Endothelial cell of umbilical vein (primary cell): ENCODE results near the gene ADARB1. TPM values are rescaled to one million over a fixed set of nuclear protein-coding genes. Genes with fewer than 3 reads are reported as not detected.

Experiments
- BruUV-seq: library from RNA; stranded (reverse); fragments of 400-500 nt; replicated peaks from 2 replicates; lab custom pipeline; 2021; lab: Mats Ljungman, UMichigan
- CTCF ChIA-PET: fragments of 300-600, 350-600 bp; sonication (Branson Sonifier 250); formaldehyde crosslinking; loops from one replicate; lab custom pipeline; 2021; ENCODE audit warnings: antibody characterized with exemption, inconsistent platforms; lab: Charles Lee
- POLR2A ChIA-PET: fragments of 300-600, 350-600 bp; sonication (Branson Sonifier 250); formaldehyde crosslinking; loops from one replicate; lab custom pipeline; 2021; ENCODE audit warnings: antibody characterized with exemption, inconsistent platforms; lab: Charles Lee
- DNase-seq: peaks from one replicate; pipeline ENCODE4 v3.0.0-alpha.2; 2011; ENCODE audit warnings: low read depth, low spot score
- FAIRE-seq: peaks from 2 replicates; lab custom pipeline; 2011; peaks lifted over from hg19 to GRCh38; lab: Jason Lieb, UNC
- H2AFZ ChIP-seq: 2 replicates; pipeline ENCODE4 v1.6.0; 2012; ENCODE audit warnings: low read depth, low read length, control low read depth, inconsistent platforms
- H3K27ac ChIP-seq: 2 replicates; pipeline ENCODE4 v1.5.1; 2011; ENCODE audit warnings: low read depth, mild to moderate bottlenecking, control low read depth, low read length, moderate library complexity; ENCODE audit not compliant: insufficient read depth
- H3K27me3 ChIP-seq, 2 experiments: 2 replicates each; pipeline versions ENCODE4 v1.6.0 to v1.6.1; 2011; ENCODE audit warnings: low read length in 2 of 2, mixed read lengths in 1 of 2; ENCODE audit not compliant: control insufficient read depth in 2 of 2, insufficient read depth in 2 of 2
- H3K36me3 ChIP-seq, 2 experiments: 2 replicates in 1 of 2; 3 replicates in 1 of 2; pipeline ENCODE4 v1.5.1; 2011; ENCODE audit warnings: low read length in 2 of 2, mild to moderate bottlenecking in 1 of 2, moderate library complexity in 1 of 2; ENCODE audit not compliant: control insufficient read depth in 2 of 2, insufficient read depth in 2 of 2; ENCODE audit errors: extremely low read depth in 1 of 2
- H3K4me1 ChIP-seq: 3 replicates; pipeline ENCODE4 v1.5.1; 2011; ENCODE audit warnings: mild to moderate bottlenecking, low read length; ENCODE audit not compliant: control insufficient read depth, insufficient read depth; ENCODE audit errors: extremely low read depth
- H3K4me2 ChIP-seq: 2 replicates; pipeline ENCODE4 v1.6.1; 2011; ENCODE audit warnings: low read length, control low read depth, mixed read lengths; ENCODE audit not compliant: insufficient read depth
- H3K4me3 ChIP-seq, 3 experiments: fragments of 200-600 bp in 1 of 3; sonication (generic), shearing (Covaris generic) in 1 of 3; replicated peaks in 1 of 3; 2 replicates each; pipeline ENCODE4 v1.5.1; 2011 to 2016; ENCODE audit warnings: control low read depth in 3 of 3, low read length in 3 of 3, mild to moderate bottlenecking in 2 of 3, inconsistent platforms in 1 of 3, low read depth in 1 of 3, moderate library complexity in 1 of 3; ENCODE audit not compliant: insufficient read depth in 1 of 3
- H3K79me2 ChIP-seq: 2 replicates; pipeline ENCODE4 v1.6.0; 2012; ENCODE audit warnings: low read length, inconsistent platforms; ENCODE audit not compliant: control insufficient read depth, insufficient read depth
- H3K9ac ChIP-seq: replicated peaks from 2 replicates; pipeline ENCODE3; 2011; ENCODE audit warnings: low read length, control low read depth; ENCODE audit not compliant: insufficient read depth; ENCODE audit errors: extremely low read depth
- H3K9me1 ChIP-seq: replicated peaks from 3 replicates; pipeline ENCODE4 v1.6.0; 2011; ENCODE audit warnings: mild to moderate bottlenecking, low read length; ENCODE audit not compliant: control insufficient read depth, insufficient read depth; ENCODE audit errors: extremely low read depth
- H3K9me3 ChIP-seq: replicated peaks from 2 replicates; pipeline ENCODE4 v1.5.1; 2012; ENCODE audit warnings: low read length, inconsistent platforms; ENCODE audit not compliant: control insufficient read depth, insufficient read depth
- H4K20me1 ChIP-seq: replicated peaks from 2 replicates; pipeline ENCODE3; 2011; ENCODE audit warnings: mild to moderate bottlenecking, low read length; ENCODE audit not compliant: control insufficient read depth, insufficient read depth; ENCODE audit errors: extremely low read depth
- EZH2 ChIP-seq: IDR thresholded peaks from 2 replicates; pipeline ENCODE4 v1.6.1; 2012; ENCODE audit warnings: borderline replicate concordance, low read depth, mild to moderate bottlenecking, moderate library complexity, low read length, inconsistent platforms; ENCODE audit not compliant: severe bottlenecking
- FOS ChIP-seq: IDR thresholded peaks from 2 replicates; pipeline ENCODE4 v1.6.1; 2011; ENCODE audit warnings: mild to moderate bottlenecking, low read length, moderate library complexity, borderline replicate concordance; ENCODE audit not compliant: insufficient read depth
- GATA2 ChIP-seq: IDR thresholded peaks from 2 replicates; pipeline ENCODE4 v1.7.0; 2011; ENCODE audit warnings: low read depth, mild to moderate bottlenecking, moderate library complexity, mixed read lengths, low read length; ENCODE audit not compliant: insufficient read length, insufficient read depth
- JUN ChIP-seq: IDR thresholded peaks from 2 replicates; pipeline ENCODE4 v1.6.1; 2011; ENCODE audit warnings: borderline replicate concordance, low read depth; ENCODE audit not compliant: insufficient read length, insufficient read depth
- MAX ChIP-seq: IDR thresholded peaks from 2 replicates; pipeline ENCODE4 v1.6.1; 2011; ENCODE audit not compliant: insufficient read depth, insufficient read length
- MYC ChIP-seq: IDR thresholded peaks from one replicate; pipeline ENCODE4 v1.6.1; 2011; ENCODE audit warnings: mild to moderate bottlenecking, low read depth, low read length
- POLR2A ChIP-seq: IDR thresholded peaks from 2 replicates; pipeline ENCODE4 v1.6.1; 2012; ENCODE audit warnings: low read depth, mild to moderate bottlenecking, control low read depth, low read length
- POLR2AphosphoS5 ChIP-seq: IDR thresholded peaks from 2 replicates; pipeline ENCODE4 v1.6.1; 2012; ENCODE audit warnings: low read depth, mild to moderate bottlenecking, control low read depth, low read length, moderate library complexity; ENCODE audit not compliant: insufficient read depth
- dilution Hi-C: fragments of 300-500 bp; cut with MboI; formaldehyde crosslinking; loops from one replicate; pipeline ENCODE4 v1.15.0; 2019; ENCODE audit warnings: low sequenced_read_pairs; ENCODE audit not compliant: extremely low pct_ligation_motif_present
- intact Hi-C: fragments of 100-400 bp; cut with micrococcal nuclease; formaldehyde crosslinking; loops from one replicate; pipeline ENCODE4 v1.10.0; 2022
- polyA plus RNA-seq, 4 experiments: library from polyadenylated mRNA; depleted of rRNA in 3 of 4; stranded (reverse) in 3 of 4; unstranded in 1 of 4; fragments of >200 nt; gene quantifications; 2 replicates each; pipeline versions ENCODE4 v1.2.1 to v1.2.3, GENCODE V29; 2011 to 2012; ENCODE audit warnings: missing spikeins in 1 of 4
- total RNA-seq: library from RNA; stranded (reverse); gene quantifications from 2 replicates; pipeline ENCODE4 v1.2.3, GENCODE V29; 2021
- TF ChIP-seq, protein P1 (sequence below), 2 donors: IDR thresholded peaks; 1 replicate in 1 of 2; 2 replicates in 1 of 2; pipeline ENCODE4 v1.5.1; 2011; ENCODE audit warnings: low read length in 2 of 2, mild to moderate bottlenecking in 2 of 2, moderate library complexity in 2 of 2, control low read depth in 1 of 2, inconsistent platforms in 1 of 2, low read depth in 1 of 2; ENCODE audit not compliant: insufficient read depth in 1 of 2; ENCODE audit errors: extremely low read depth in 1 of 2

Gene ADARB1
- total and polyA plus RNA-seq, 2 donors (not counting 3 experiments of a cell fraction or from before 2014, with no cell fraction given), result 32.5 to 54.3 TPM

GRCh38 chr21:45103971-45104520 is 29.7 kb downstream of the ADARB1 start:
- no peaks in the 10 kb centered on the region for H3K9me3 ChIP-seq
- ChIA-PET POLR2A (no interaction called here), CTCF (interaction anchor here (0.8 to 14.1 kb wide), 3 partner anchors 25 to 141 kb away, joined by 3 to 269 read pairs (median 57); no protein-coding TSS in a partner anchor)
- no peaks in the 10 kb centered on the region for H3K36me3 ChIP-seq
- H3K9me1 ChIP-seq, result no peaks in the 10 kb centered on the region
- DNase-seq (no peak), FAIRE-seq (no peak)
- intact Hi-C loops, result loop anchor here (2.0 kb wide), 1 partner anchor 141 kb away; no protein-coding TSS in a partner anchor
- H3K9ac ChIP-seq, result no peak overlapping the region
- no peak overlapping the region for H2AFZ ChIP-seq
- no peak overlapping the region for H3K27ac ChIP-seq
- TF ChIP-seq POLR2AphosphoS5 (no peak), MYC (no peak), MAX (no peak), EZH2 (no peak), JUN (no peak), FOS (no peak)
- peaks cover 44% of the 10 kb centered on the region for H3K79me2 ChIP-seq
- dilution Hi-C loops, result no loop called here
- H4K20me1 ChIP-seq, result no peaks in the 10 kb centered on the region
- H3K27me3 ChIP-seq, result no peaks in the 10 kb centered on the region
- no peak overlapping the region for H3K4me3 ChIP-seq
- peaks cover 46% of the 10 kb centered on the region for H3K4me1 ChIP-seq
- no peak overlapping the region for H3K4me2 ChIP-seq
- BruUV-seq, result no TSS peak

- dilution Hi-C loops, result no loop called here
- no peaks in the 10 kb centered on the region for H4K20me1 ChIP-seq
- ChIA-PET CTCF (interaction anchor here (0.8 to 14.1 kb wide), 3 partner anchors 24 to 142 kb away, joined by 3 to 269 read pairs (median 57); no protein-coding TSS in a partner anchor), POLR2A (no interaction called here)
- no peak overlapping the region for H2AFZ ChIP-seq
- no peaks in the 10 kb centered on the region for H3K27me3 ChIP-seq
- no peaks in the 10 kb centered on the region for H3K9me3 ChIP-seq
- H3K4me3 ChIP-seq, result no peak overlapping the region
- H3K9ac ChIP-seq, result no peak overlapping the region
- peaks cover 49% of the 10 kb centered on the region for H3K4me1 ChIP-seq
- H3K4me2 ChIP-seq, result no peak overlapping the region
- no peak overlapping the region for H3K27ac ChIP-seq
- intact Hi-C loops, result no loop called here
- peaks cover 44% of the 10 kb centered on the region for H3K79me2 ChIP-seq
- DNase-seq, result peak; percentile 46
- FAIRE-seq, result peak; percentile 64
- no peak for TF ChIP-seq POLR2AphosphoS5
- TF ChIP-seq, protein P1, sequence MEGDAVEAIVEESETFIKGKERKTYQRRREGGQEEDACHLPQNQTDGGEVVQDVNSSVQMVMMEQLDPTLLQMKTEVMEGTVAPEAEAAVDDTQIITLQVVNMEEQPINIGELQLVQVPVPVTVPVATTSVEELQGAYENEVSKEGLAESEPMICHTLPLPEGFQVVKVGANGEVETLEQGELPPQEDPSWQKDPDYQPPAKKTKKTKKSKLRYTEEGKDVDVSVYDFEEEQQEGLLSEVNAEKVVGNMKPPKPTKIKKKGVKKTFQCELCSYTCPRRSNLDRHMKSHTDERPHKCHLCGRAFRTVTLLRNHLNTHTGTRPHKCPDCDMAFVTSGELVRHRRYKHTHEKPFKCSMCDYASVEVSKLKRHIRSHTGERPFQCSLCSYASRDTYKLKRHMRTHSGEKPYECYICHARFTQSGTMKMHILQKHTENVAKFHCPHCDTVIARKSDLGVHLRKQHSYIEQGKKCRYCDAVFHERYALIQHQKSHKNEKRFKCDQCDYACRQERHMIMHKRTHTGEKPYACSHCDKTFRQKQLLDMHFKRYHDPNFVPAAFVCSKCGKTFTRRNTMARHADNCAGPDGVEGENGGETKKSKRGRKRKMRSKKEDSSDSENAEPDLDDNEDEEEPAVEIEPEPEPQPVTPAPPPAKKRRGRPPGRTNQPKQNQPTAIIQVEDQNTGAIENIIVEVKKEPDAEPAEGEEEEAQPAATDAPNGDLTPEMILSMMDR (IDR thresholded peaks at IDR 0.05; ENCODE audit: extremely low read depth in 1 of 2, insufficient read depth in 1 of 2, low read depth in 1 of 2, low read length in 2 of 2), result no peak
- no peak for TF ChIP-seq EZH2
- TF ChIP-seq POLR2A, result no peak
- no peak for TF ChIP-seq FOS
- TF ChIP-seq JUN, result no peak
- no peak for TF ChIP-seq GATA2
- TF ChIP-seq MAX, result no peak
- no peak for TF ChIP-seq MYC
- no TSS peak for BruUV-seq
- no peaks in the 10 kb centered on the region for H3K36me3 ChIP-seq
- no peaks in the 10 kb centered on the region for H3K9me1 ChIP-seq
Observed at GRCh38 chr21:45104560-45104959, 30.2 kb downstream of the ADARB1 start.
